Pulmonary artery endothelial cell (primary cell): Measurements from ENCODE around the gene OLIG3. TPM values are rescaled to one million over a fixed set of nuclear protein-coding genes. Genes with fewer than 3 reads are reported as not detected.

Source experiments
- DNase-seq: peaks from one replicate; pipeline ENCODE4 v3.0.0-alpha.2; 2011; ENCODE audit warnings: low read depth, low spot score
- total RNA-seq: library from RNA; depleted of rRNA; stranded (reverse); fragments of >200 nt; gene quantifications from 2 replicates; pipeline ENCODE4 v1.2.3, GENCODE V29; 2014

OLIG3 gene
- not detected in 2 replicates for total RNA-seq

DNA sequence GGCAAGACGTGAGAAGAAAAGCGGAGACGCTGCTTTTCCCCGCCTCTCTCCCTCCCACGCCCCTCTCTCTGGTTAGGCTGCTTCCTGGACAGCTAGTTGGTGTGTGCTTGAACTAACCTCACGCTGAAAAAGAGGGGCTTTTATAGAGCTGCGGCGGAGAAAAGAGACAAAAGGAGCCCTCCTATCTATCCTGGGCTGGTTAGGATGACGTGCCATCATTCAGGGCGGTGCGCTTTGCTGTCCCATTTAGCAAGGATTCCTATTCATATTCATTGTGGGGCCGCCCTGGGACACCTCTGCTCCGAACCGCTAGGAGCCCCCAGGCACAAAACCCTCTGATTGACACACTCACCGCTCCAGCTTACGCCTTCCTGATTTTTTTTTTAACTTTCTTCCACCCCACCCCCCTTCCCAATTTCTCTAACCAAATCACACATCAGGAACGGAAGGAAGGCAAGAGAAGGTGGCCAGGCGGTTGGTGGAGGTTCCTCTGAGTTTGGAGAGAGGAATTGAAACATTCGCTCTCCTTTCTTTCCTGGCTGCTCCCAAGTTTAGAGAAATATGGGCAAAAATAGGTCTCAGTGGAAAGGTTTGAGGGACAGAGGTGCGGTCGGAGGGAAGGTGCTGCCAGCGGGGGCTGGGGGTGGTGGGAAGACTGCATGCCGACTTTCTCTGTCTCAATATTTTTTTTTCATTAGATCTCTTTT lies at the start of gene OLIG3:
Gene OLIG3 (minus strand): TSS at position 114 of the 707 bp plus-strand sequence. CDS start 224 bp downstream, outside the sequence.
- DNase-seq: no peak

DNA sequence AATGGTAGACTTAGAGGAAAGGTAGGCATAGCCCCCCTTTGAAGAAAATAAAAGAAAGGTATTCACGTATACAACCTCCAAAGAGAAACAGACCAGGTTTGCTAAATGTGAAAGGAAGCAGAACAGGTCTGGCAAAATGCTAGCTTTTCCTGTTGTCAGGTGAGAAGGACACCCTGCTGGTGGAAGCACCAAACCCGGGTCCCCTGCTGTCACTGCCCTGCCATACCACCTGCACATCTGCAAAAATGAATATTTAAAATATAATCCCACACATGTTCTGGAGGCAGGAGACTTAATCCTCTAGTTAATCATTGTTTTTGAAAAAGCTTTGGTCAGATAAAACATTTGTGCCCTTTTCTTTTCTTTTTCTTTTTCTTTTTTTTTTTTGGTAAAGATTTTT lies 48.9 kb upstream of the OLIG3 start:
- DNase-seq: no peak

- DNase-seq: no peak
Observed at GRCh38 chr6:137542713-137543112, 48.5 kb upstream of the OLIG3 start.

DNA sequence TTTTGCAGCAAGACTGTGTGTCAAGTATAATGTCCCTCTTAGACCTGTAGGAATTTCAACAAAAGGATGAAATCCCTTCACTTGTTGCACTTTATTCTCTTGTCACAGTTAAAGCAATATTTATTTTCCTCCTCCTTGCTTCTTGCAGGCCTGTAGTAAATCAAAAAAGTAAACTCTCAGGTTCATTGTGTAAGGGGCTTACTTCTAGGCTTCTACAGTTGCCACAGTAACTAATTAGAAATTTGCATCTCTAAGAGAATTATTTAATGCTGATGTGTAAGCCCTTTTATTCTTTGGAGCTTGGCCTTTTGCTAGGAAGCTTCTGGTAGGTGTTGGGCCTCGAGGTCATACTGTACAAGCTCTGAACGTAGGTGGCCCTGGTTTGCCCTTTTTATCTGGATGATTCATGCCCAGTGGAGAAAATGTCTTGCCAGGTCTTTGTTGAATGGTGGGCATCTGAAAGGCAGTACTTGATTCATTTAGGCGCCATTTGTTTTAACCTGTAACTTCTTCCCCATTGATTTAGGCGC lies 47.4 kb upstream of the OLIG3 start:
- no peak for DNase-seq

GRCh38 chr6:137536104-137536773 lies 42.0 kb upstream of the OLIG3 start:
- no peak for DNase-seq

DNA sequence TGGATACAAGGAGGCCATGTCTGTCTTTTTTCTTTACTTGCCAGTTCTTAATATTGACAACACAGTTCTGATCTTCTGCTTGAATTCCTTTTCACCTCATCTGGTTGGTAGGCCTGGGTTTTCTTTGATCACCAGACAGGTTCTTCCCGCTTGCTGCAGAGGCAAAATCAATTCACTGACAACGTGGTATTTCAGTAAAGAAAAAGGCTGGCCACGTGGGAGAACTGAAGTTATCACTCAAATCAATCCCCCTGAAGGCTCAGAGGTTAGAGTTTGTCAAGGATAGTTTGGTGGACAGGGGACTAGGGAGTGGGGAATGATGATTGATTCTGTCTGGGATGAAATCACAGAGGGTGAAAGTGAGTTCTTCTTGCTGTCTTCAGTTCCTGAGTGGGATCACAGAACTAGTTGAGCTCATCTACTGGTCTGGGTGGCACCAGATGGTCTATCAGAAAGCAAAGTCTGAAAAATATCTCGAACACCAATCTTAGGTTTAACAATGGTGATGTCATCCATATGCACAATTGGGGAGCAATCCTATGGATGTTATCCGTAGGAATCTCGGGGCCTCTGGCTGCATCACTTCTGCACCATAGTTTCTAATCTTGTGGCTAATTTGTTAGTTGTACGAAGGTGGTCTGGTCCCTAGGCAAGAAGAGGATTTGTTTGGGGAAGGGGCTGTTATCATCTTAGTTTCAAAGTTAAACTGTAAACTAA lies 37.3 kb upstream of the OLIG3 start:
- no peak for DNase-seq

DNA sequence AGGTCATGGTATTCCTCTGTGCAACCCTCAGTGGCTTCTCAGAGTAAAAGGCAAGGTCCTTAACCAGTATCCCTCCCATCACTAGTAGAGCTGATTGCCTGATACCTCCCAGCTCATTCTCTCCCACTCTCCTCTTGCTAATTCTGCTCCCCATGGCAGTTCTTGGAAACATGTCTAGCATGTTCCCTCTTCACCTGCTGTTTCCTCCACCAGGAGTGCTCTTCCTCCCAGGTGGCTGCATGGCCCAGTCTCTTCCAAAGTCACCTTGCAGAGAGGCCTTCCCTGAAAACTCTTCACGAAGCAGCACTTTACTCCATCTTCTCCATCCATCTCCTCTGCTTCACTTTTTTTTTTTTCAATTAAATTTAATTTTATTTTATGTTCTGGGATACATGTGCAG lies 36.2 kb upstream of the OLIG3 start:
- DNase-seq: no peak

- no peak for DNase-seq
Observed at GRCh38 chr6:137522831-137523230, 28.6 kb upstream of the OLIG3 start.

- no peak for DNase-seq
Observed at GRCh38 chr6:137522198-137522798, 28.1 kb upstream of the OLIG3 start.

DNA sequence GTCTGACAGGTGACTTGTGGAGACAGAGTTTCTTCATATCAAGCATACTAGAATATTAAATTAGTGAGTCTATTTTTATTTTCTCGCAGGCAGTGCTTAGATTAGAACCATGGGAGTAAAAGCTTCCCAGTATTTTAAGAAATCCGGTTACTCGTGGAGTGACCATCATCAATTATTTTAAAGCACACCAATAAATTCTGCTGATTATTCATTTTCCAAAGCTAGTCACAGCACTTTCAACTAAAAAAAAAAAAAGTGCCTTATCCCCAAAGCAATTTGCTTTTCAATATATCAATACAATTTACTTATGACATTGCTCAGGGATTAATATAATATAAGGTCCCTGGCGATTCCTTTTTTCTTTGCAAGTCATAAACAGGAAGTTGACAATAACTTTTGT lies 26.3 kb upstream of the OLIG3 start:
- DNase-seq: no peak

GRCh38 chr6:137519629-137520176 lies 25.5 kb upstream of the OLIG3 start:
- DNase-seq: no peak

GRCh38 chr6:137518386-137518983 lies 24.3 kb upstream of the OLIG3 start:
- DNase-seq: no peak

GRCh38 chr6:137514418-137514817 lies 20.2 kb upstream of the OLIG3 start:
- no peak for DNase-seq

DNA sequence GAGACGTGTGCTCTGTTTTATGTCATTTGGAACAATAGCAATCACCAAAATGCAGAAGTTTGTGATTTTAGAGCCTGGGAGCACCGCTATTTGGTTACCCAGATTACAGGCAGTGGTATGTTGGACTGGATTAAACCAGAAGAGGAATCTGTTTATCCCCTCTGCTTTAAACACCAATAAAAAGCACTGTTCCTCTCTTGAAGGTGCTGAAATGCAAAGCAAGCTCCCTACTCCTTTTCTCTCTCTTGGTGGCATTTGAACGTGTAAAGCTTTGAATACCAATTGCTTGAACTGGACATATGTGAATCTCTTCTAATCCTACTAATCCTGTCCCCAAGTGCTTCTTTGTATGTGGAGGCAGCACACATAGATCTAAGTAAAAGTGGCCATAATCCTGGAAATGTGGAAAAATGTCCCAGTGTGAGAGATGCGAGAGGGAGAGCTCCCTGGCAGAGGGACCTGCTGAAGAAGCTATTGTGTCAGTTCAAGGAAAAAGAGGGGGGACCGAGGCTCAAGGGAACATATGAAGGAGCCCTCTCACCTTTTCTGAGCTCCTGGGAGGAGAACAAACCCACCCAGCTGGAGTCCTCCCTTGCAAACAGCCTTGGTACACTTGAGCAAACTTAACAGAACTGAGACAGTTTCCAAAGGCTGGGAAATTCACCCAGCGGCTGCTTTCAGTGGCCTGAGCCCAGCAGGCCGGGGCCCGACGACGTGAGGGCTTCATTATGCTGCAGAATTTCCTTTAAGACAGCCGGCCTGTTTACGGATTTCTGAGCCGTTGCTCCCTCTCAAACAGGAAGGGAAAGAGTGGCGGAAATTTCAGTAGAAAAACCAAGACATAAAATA lies 18.8 kb upstream of the OLIG3 start:
- no peak for DNase-seq

DNA sequence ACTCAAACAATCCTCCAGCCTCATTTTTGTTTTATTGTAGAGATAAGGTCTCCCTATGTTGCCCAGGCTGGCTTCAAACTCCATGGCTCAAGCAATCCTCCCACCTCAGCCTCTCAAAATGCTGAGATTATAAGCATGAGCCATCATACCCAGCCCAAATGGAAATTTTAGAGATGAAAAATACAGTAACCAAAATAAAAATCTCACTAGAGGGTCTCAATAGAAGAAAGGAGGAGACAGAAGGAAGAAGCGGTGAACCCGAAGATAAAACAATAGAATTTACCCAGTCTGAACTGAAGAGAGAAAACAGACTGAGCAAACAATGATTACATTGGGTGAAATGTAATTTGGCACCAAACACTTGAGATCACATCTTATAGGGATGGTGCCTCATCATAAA lies 16.7 kb upstream of the OLIG3 start:
- DNase-seq: no peak

DNA sequence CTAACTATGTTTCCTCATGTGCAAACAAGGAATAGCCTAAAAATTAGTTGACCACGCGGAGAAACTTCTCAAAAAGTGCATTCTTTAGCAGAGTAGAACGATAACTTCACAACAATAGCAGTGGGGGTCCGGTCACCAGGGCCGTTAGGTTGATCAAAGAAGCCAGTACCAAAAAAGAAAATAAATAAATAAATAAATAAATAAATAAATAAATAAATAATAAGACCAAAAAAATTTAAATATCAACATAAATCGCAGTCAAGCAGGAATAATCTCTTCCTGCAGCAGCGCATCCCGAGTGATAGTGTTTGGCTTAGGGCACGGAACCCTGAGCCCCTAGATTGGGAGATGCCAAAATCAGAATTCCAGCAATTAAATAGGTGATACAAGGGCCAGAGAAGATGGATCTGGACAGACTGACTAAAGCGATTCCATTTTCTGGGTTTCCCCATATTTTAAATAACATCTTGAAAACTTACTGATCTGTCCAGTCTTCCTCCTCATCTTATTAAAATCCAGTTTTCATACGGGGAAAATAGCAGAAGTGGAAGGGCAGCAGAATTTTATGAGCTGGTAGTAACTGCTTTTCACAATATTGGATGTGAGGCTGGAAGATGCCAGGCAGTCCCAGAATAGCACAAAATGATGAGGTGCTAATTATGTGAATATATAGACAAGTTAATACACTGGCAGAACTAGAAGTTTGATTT lies 4.4 kb upstream of the OLIG3 start:
- no peak for DNase-seq

DNA sequence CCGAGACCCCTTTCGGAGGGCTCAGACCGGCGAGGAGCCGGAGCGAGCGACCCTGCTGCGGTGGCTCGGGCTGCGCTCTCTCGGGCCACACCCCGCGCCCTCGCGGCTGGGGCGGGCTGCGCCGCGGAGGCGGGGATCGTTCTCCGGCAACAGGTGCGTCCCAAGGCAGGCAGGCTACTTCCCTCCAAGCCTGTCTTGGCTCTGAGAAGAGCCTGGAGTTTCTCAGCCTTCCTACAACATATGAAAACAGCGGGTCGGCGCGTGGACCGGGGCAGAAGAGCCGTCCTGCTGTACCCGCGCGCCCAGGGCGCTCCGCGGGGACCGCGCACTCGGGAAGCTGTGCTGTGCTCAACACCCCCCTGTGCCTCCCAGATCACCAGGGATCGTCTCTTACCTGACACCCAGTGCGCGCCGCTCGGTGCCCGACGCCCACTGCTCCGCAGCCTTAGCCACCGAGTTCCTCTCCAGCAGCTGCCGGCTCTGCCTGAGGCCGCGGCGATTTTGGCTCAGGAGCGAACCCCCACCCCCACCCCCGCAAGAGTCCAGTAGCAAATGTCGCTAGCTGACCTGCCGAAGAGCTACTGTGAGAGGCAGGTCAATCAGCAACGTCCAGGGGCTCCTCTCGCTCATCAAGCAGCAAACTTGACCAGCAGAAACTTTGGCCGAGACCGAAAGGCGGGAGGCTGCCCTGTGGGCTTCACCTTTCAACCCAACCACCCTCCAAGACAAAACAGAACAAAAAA lies 3.7 kb upstream of the OLIG3 start:
- DNase-seq: no peak

DNA sequence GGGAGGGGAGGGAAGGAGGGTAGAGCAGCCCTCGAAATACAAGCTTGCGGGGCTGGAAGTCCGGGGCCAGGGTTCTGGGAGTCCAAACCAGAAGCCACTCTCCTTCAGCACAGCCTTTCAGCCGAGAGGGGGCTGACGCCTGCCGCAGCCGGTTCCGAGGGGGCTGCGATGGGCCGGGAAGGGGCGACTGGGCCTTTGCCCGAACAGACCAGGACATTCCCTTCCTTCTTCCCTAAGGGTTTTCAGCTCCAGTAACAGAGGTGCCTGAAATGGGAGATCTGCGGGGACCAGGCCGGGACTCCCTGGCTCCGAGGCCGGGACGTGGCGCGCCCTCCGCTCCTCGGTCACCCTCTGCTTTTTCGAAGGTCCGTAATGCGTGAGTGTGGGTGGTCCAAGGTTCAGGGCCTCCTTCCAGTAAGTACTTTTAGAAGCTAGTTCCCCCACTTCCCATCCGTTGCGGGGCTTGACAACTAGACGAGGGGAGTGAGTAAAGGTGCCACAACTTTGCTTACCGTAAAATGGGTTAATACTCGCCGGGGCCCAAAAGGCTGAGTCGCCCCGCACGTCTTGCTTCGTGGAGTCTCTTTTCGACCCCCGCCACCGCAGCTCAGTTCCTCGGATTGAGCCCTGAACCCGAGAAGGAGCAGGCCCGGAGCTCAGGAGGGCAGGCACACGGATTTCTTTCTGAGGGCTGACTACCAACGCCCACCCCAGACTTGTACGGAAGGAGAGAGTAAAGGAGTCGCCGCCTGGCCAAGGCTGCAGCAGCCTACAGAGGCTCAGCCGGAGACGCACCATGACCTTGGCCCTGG lies 2.9 kb upstream of the OLIG3 start:
- no peak for DNase-seq
